ENCODE measurements around the gene PFKFB2. TPM values are rescaled to one million over a fixed set of nuclear protein-coding genes. Genes with fewer than 3 reads are reported as not detected.

The PFKFB2 gene
- total and polyA plus RNA-seq, 2 of the 8 experiments (the other 6 are each of a cell fraction or from before 2014, with no cell fraction given) = 6.7 to 19.1 TPM

DNA sequence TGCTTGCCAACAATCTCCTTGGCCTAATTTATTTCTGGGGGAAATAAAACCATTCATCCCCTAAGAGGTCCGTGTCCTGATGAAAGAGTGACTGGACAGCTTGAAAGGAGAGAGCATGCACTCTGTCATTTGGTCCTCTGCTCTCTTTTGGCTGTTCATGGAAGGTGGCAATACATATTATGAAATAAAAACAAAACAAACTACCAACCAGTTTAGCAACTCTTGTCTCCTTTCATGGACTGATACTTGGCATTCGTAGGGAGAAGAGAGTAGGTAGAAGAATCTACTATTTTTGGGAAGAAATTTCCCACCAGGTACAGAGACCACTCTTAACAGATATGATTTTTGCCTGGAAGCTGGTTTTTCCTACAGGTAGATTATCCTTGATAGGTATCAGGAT is 19.8 kb upstream of the PFKFB2 start:
- no peak overlapping the region for H2BK120ac ChIP-seq (replicated peaks; ENCODE audit: low read depth, low read length)
- no peak for DNase-seq (ENCODE audit: low read depth in 1 of 2, low spot score in 2 of 2)
- peaks cover 4 to 17% (median 12%) of the 10 kb centered on the region in 4 experiments; a peak in 6 of 7 replicates for H3K4me1 ChIP-seq (replicated peaks in 1 of 4; ENCODE audit: control insufficient read depth in 3 of 4, insufficient read depth in 4 of 4, low read length in 3 of 4)
- H3K9me3 ChIP-seq (ENCODE audit: insufficient read depth in 2 of 2, low read depth in 1 of 2, low read length in 1 of 2) = no peaks in the 10 kb centered on the region
- peak overlapping the region; percentile 38 to 45; a peak in 3 of 4 replicates for H3K4me2 ChIP-seq (ENCODE audit: insufficient read depth in 1 of 2, low read depth in 2 of 2, low read length in 2 of 2)
- no peak for FAIRE-seq
- H2BK15ac ChIP-seq (ENCODE audit: low read length) = no peak overlapping the region
- peak overlapping the region; percentile 72; the same call in 1 of the 2 replicates for H2BK5ac ChIP-seq (ENCODE audit: low read depth, low read length)
- no peak overlapping the region for H3K14ac ChIP-seq (ENCODE audit: insufficient read length)
- H2AFZ ChIP-seq (ENCODE audit: low read length) = peak overlapping the region; percentile 91
- H3K23ac ChIP-seq (ENCODE audit: insufficient read length) = no peak overlapping the region
- H3K79me1 ChIP-seq (ENCODE audit: low read depth, low read length) = no peaks in the 10 kb centered on the region
- peak overlapping the region; percentile 36 for H4K5ac ChIP-seq (ENCODE audit: insufficient read length, low read depth, low read length)
- H3K27ac ChIP-seq (ENCODE audit: low read depth, low read length) = peak overlapping the region; percentile 55; the same call in 1 of the 2 replicates
- ChIA-PET CTCF (ENCODE audit: partially characterized antibody) (interaction anchor here (0.7 to 6.1 kb wide), 10 partner anchors 9 to 52 kb away, joined by 3 to 40 read pairs (median 4); partner anchors contain the start of genes PFKFB2 and YOD1), POLR2A (ENCODE audit: partially characterized antibody) (interaction anchor here (1.4 to 3.2 kb wide), 5 partner anchors 8 to 24 kb away, joined by 6 to 16 read pairs (median 9); partner anchors contain the start of genes PFKFB2 and YOD1)
- no peaks in the 10 kb centered on the region for H3K23me2 ChIP-seq (ENCODE audit: low read depth, low read length)
- no peak overlapping the region; the same call in 1 of the 2 replicates for H2AK5ac ChIP-seq (ENCODE audit: low read depth, low read length)
- peak overlapping the region in 1 of 4 experiments; percentile 50; a peak in 1 of 8 replicates for H3K4me3 ChIP-seq (ENCODE audit: extremely low read depth in 1 of 4, insufficient read depth in 2 of 4, low read depth in 3 of 4, low read length in 4 of 4)
- H2BK20ac ChIP-seq (ENCODE audit: low read length) = no peak overlapping the region
- no peak overlapping the region for H3K4ac ChIP-seq (replicated peaks; ENCODE audit: insufficient read length, low read depth, low read length)
- H3K9ac ChIP-seq (replicated peaks in 1 of 4; ENCODE audit: extremely low read depth in 1 of 4, low read depth in 3 of 4, low read length in 3 of 4) = no peak overlapping the region
- no peaks in the 10 kb centered on the region for H3K36me3 ChIP-seq (ENCODE audit: control insufficient read depth in 2 of 4, insufficient read depth in 4 of 4, low read length in 3 of 4)
- no peaks in the 10 kb centered on the region for H3K27me3 ChIP-seq (replicated peaks in 1 of 4; ENCODE audit: control insufficient read depth in 3 of 4, extremely low read depth in 1 of 4, insufficient read depth in 3 of 4, low read length in 3 of 4)
- no peak overlapping the region for H3K56ac ChIP-seq (replicated peaks; ENCODE audit: insufficient read length, low read depth, low read length)
- peak overlapping the region; percentile 38 for H4K91ac ChIP-seq (replicated peaks; ENCODE audit: insufficient read length, low read length)
- H4K8ac ChIP-seq (ENCODE audit: extremely low read depth, insufficient read depth, low read length) = no peak overlapping the region
- peak overlapping the region; percentile 60; the same call in 1 of the 2 replicates for H2BK12ac ChIP-seq (ENCODE audit: low read depth, low read length)
- 84% methylated on average over 2 of the region's 2 CpGs; no CpG with 5 or more reads in 1 of the 2 experiments for WGBS, 2 experiments (ENCODE audit: extremely low coverage in 1 of 2, insufficient coverage in 1 of 2, insufficient read length in 1 of 2, insufficient replicate concordance in 2 of 2, low coverage in 1 of 2, low lambda C conversion rate in 2 of 2, missing lambda C conversion rate in 1 of 2)
- H3K79me2 ChIP-seq (ENCODE audit: control insufficient read depth in 1 of 2, insufficient read depth in 2 of 2, low read length in 2 of 2) = no peaks in the 10 kb centered on the region
- no peaks in the 10 kb centered on the region for H4K20me1 ChIP-seq (replicated peaks in 1 of 2; ENCODE audit: control insufficient read depth in 1 of 2, insufficient read depth in 2 of 2, low read length in 2 of 2)
- no peak overlapping the region for H3K18ac ChIP-seq (ENCODE audit: extremely low read depth, low read length)
- TF ChIP-seq CHD1 (IDR thresholded peaks at IDR 0.05; ENCODE audit: low read depth, low read length) (no peak), SIN3A (conservative IDR thresholded peaks at IDR 0.05 in 1 of 2, IDR thresholded peaks at IDR 0.05 in 1 of 2; ENCODE audit: low read depth in 1 of 2, low read length in 2 of 2) (no peak), FOSL1 (IDR thresholded peaks at IDR 0.05; ENCODE audit: insufficient read depth, low read depth, low read length) (no peak), CHD2 (IDR thresholded peaks at IDR 0.05; ENCODE audit: low read length) (no peak), CEBPB (IDR thresholded peaks at IDR 0.05; ENCODE audit: low read depth, low read length) (no peak), ASH2L (IDR thresholded peaks at IDR 0.05; ENCODE audit: low read length) (no peak), HDAC6 (IDR thresholded peaks at IDR 0.05; ENCODE audit: low read depth, low read length) (no peak), RXRA (IDR thresholded peaks at IDR 0.05; ENCODE audit: insufficient read depth, low read depth, low read length) (no peak), RBBP5 (IDR thresholded peaks at IDR 0.05; ENCODE audit: borderline replicate concordance, low read depth, low read length) (no peak), YY1 (IDR thresholded peaks at IDR 0.05; ENCODE audit: low read depth, low read length) (no peak), SIX5 (IDR thresholded peaks at IDR 0.05; ENCODE audit: low read depth, low read length) (no peak)

Measured in H1 (cell line).